Right renal cortex interstitium (tissue), 3 donors: ENCODE measurements around the gene ZSWIM7. TPM values are rescaled to one million over a fixed set of nuclear protein-coding genes. Genes with fewer than 3 reads are reported as not detected.
A peak's percentile ranks its signal among the peaks of the same experiment; 100 is the strongest.

Source experiments
- DNase-seq, 3 donors: peaks; one replicate each; pipeline ENCODE4 v3.0.0-alpha.2; 2013; ENCODE audit warnings: low read depth in 3 of 3, low spot score in 2 of 3
- polyA plus RNA-seq, 3 donors: library from polyadenylated mRNA; unstranded; fragments of 120-200 nt; gene quantifications; one replicate each; pipeline ENCODE4 v1.2.1, GENCODE V29; 2013; ENCODE audit not compliant: insufficient read length in 3 of 3

ZSWIM7 gene, protein sequence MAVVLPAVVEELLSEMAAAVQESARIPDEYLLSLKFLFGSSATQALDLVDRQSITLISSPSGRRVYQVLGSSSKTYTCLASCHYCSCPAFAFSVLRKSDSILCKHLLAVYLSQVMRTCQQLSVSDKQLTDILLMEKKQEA
- 10 to 100 TPM; 50.0 to 63.0 (median 52.1) TPM for polyA plus RNA-seq

DNA sequence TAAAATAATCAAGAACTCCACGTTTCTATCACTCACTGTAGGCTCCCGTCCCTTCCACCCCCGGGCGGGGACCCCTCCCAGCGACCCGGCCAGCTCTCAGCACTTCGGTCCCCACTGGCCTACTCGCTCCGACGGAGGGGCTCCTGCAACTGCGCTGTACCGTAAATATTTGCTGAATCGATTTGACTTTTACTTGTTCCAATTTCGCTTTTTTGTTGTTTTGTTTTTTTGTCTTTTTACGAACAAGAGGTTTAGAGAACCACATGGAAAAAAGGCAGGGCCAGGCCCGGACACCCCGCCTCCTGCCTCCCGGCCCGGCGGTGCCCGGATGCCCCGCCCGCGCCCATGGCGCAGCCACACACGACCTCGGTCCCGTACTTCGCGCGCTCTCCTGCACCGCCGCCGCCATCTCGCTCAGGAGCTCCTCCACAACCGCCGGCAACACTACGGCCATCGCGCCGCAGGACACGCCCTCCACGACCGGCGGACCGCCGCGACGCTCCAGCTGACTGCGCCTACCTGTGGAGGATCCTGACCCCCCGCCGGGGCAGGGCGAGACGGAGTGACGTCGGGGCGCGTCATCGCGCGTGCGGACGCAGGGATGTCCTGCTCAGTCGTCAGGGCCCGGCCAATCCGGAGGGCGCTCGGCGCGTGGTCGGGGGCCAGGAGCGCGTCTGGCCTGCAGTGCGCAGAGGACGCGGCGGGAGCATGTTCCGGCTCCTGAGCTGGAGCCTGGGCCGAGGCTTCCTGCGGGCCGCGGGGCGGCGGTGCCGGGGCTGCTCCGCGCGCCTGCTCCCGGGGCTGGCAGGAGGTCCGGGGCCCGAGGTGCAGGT, at the start of gene ZSWIM7, which contains the start of gene TTC19:
TSS of gene ZSWIM7 (minus strand) at position 564 of the 833 bp plus-strand sequence. CDS start at position 454, 110 bp downstream.
TSS of gene TTC19 (plus strand) at position 684 of the 833 bp plus-strand sequence. CDS start at position 709, 25 bp downstream.
- DNase-seq: peak; percentile 87 to 91 (median 90)

DNA sequence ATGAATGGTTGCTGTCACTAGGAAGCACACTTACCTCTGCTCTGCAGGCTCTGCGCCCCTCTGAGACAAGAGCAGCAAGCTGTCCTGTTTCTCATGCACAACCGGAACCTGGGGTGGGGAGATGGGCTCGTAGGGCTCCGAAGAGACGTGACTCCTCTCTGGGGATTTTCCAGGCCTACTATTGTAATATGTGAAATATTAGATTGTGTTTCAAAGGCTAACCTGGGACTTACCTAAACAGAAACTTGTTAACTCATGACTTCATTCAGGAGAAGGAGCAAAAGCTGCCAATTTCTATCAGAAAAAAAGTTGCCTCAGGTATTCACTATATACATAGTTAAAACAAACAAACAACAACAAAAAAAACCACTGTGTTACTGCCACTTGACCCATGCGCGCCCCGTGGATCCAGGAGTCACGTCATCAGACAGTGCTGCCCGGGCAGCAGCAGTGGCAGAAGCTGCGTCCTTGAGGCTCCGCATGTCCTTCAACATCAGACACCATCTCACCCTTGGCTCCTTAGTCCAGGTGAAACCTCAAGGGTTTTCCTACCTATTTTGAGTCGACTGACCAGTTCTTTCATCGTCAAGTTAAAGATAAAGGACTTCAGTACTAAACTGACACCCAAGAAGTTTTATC, 49.4 kb upstream of the ZSWIM7 start:
- no peak for DNase-seq

DNA sequence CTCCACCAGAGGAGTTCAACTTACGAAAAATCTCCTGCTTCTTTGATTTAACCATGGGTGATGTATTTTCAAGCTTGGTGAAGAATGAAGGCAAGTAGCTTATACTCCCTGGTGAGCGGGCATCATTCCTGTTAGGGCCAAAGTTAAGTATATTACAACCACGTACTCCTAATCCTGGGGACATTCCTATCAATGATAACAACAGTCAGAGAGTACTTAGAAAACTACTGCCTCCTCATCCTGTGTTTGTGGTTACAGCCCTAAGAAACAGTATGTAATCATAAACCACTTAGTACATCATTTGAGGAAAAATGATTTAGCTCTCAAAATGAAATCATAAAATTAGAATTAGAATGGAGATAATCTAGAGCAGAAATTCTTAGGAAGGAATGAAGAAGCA, 47.5 kb upstream of the ZSWIM7 start:
- no peak for DNase-seq

DNA sequence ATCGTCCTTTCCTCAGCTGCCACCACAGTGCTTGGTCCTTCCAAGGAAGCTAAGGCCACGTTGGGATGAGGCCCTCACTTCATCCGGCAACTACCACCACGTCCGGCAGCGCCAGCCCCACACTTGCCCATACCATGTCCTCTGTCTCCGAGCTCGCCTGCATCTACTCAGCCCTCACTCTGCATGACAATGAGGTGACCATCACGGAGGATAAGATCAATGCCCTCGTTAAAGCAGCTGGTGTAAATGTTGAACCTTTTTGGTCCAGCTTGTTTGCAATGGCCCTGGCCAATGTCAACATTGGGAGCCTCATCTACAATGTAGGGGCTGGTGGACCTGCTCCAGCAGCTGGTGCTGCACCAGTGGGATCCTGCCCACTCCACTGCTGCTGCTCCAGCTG, 45.0 kb upstream of the ZSWIM7 start:
- no peak for DNase-seq

DNA sequence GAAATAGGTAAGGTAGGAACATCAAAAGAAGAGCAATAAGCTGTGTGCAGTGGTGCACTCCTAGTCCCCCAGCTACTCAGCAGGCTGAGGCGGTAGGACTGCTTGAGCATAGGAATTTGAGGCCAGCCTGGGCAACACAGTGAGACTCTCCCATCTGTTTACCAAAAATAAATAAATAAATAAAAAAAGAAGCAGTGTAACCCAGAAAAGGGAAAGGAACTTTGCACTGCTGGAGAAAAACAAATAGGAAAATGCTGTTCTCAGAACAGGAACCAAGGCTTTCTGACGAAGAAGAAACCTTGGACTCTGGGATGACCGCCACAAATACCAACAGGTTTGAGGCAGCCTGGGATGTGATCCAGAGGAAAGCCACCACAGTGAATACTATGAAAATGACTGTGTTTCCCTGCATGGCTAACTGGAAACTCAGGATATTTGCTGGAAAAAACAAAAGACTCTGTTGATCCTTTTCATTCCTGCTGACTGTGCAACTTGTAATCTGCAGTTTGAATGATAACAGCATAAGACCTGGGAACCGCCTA, 41.3 kb upstream of the ZSWIM7 start:
- DNase-seq: no peak

DNA sequence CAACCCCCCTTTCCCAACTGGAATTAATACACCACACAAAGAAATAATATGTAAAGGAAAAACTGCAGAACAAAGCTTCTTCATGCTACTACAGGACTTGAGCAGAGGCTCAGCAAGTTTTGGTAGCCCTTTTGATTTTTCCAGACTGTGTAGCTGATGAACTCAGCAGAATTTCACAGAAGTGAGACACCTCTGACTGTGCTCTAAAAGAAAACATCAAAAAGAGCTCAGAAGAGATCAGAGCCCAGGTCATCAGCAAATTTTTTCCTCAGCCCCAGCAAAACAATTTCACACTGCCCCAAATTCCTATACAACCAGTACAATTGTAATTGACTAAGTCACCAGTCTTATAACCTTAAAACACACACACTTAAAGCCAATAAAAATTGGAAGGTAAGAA, 38.1 kb upstream of the ZSWIM7 start:
- DNase-seq: no peak

DNA sequence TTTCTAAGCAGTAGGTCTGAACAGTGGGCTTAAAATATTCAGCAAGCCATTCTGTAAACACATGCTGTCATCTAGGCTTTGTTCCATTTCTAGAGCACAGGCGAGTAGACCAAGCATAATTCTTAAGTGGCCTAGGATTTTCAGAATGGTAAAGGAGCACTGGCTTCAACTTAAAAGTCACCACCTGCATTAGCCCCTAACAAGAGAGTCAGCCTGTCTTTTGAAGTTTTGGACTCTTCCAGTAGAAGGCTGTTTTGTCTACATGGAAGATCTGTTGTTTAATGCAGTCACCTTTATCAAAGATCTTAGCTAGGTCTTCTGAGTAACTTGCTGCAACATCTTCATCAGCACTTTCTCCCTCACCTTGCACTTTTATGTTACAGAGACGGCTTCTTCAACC, 36.8 kb upstream of the ZSWIM7 start:
- DNase-seq: no peak

DNA sequence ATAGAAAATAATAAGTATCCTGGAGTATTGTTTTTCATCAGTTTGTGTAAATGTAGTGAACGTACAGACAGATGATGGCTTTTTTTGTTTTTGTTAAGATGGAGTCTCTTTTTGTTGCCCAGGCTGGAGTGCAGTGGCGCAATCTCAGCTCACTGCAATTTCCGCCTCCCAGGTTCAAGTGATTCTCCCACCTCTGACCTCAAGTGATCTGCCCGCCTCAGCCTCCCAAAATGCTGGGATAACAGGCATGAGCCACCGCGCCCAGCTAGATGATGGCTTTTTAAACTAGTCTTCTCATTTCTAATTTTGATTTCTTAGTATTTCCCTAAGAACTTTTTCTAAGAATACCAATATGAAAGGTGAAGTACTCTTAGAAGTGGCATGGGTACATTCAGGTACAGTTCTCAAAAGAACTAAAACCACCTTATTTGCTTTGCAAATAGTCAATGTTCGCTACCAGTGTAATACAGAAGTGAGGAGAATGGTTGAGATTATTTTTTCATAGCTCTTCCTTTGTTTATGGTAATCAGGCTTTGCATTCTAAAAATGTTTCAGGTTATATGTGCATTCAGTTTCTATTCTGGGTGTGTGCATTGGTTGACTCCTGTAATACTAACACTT, 34.3 kb upstream of the ZSWIM7 start:
- no peak for DNase-seq

DNA sequence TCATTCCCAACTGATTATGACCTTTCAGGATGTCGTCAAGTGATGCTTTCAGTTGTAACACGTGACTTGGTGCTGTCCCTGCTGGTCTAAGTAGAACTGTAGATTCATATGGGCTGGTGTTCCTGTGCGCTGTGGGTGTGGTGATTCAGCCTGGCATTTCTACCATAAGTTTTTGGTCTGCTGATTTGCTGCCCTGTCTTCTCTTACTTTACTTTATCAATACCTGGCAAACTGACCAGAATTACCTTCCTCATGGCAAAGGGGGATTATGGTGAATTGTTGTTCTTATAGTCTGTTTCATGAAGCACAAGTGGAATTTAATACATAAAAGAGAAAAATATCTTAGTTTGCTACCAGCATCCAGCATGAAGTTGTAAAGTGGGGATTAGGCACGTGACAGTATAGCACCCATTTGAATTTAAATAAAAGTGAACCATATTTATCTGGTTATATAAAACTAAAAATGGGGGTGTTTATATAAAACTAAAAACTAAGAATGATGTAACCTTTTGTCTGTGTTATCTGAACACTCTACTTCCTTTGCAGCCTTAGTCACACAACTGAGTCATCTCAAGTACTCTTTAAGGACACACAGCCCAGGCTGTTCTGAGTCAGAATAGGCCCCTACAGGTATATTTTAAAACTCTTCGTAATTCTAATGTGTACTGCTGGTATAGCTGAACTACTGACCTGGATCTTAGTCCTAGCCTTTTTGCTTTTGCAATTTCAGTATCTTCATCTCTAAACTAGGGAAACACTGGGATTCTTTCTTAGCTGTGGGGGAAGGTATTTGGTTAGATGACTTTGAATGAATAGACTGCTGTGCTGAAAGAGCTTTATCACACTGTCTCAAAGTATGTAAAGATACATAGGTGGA, 28.4 kb upstream of the ZSWIM7 start:
- DNase-seq: no peak

DNA sequence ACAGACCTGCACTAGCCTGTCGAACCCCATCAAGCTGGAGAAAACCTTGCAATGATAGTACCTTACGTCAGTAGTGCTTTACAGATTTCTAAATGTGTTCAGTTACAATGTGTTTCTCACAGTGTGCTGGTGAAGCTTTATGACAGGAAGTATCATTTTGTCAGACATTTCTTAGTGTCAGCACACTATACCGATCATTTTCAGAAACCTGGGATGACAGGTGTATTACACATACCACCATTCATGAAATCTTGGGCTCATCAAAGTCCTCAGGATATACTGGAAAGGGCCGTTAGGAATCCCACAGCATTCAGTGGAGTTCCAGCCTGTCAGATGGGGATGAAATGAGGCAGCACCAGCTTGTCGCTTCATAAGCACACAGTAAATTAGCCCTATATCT, 27.4 kb upstream of the ZSWIM7 start:
- no peak for DNase-seq

DNA sequence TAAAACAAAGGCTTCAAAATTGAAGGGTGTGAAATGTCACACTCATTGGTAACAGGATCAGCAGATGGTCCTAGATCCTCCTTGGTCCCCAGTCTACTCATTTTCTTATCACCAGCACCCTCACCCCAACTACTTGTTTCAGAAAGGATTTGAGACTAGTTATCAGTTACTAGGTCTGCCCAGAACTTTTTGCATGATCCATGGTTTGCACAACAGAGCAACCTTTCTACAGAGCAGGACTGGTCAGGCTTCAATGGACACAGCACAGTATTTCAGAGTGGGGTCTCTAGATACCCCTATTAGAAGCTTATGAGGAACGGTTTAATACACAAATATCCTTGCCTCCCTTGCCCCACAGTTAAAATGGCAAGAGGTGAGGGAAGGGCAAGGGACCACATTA, 25.7 kb upstream of the ZSWIM7 start:
- no peak for DNase-seq

DNA sequence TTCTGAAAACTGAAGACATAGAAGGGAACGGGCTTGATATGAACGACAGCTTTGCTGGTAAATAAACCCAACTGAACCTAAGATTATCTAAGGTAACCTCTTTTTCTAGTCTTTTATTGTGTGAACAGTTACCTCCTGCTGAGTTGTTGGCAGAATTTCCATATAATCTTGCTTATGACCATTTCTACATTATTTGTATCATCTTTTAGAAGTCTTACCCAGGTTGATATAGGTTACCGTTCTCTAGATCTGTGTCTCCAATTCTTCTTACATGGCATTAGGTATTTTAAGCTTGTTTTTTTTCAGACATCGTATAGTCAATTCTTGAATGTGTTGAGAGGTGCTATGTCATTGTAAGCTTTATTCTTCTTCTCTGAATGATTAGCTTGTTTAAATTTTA, 24.4 kb upstream of the ZSWIM7 start:
- DNase-seq: no peak

DNA sequence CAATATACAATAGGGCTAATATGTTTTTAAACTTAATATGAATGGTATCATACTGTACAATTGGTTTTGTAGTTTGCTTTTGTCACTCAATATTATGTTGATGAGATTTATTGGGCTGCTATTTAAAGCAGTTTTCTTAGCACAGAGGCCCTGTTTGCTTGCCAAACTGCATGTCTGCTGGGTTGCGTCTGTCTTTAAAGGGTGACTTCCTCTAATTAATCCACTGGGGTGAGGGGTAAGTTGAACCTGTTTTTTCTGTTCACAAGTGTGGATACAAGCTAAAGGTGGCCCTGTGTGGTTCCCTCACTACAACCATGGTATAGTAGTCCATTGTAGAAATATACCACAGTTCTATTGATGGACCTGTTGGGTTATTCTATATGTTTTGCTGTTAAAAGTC, 19.8 kb upstream of the ZSWIM7 start:
- DNase-seq: no peak

DNA sequence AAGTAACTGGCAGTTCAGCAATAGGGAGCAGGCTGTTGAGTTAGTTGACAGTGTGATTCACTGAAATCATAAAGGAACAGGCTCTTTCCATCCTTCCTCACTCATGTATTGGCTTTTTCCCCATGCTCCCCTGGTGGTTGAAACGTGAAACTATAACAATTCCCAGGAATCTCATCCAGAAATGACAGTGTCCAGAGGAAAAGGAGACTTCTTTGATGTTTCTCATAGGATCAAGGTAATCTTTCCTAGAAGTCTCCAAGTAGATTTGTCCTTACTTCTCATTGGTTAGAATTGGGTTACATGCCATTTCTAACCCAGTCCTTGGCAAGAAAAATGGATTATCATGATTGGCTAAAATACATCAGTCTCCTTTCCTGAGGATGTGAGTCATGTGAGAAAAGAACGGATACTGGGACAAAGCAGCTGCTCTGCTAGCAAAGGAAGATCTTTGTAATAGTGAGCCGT, 14.5 kb upstream of the ZSWIM7 start:
- no peak for DNase-seq

DNA sequence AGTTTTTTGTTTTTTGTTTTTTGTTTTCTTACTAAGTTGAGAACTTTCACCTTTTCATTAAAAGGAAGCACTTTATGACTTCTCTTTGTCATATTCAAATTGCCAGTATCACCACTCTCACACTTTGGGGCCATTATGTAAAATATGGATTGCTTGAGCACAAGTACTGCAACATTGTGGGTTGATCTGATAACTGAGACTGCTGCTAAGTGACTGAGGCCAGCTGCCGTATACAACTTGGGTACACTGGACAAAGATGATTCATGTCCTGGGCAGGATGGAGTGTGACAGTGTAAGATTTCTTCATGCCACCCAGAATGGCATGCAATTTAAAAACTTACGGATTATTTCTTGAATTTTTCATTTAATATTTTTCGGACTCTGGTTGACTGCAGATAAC, 7.9 kb upstream of the ZSWIM7 start:
- DNase-seq: no peak

DNA sequence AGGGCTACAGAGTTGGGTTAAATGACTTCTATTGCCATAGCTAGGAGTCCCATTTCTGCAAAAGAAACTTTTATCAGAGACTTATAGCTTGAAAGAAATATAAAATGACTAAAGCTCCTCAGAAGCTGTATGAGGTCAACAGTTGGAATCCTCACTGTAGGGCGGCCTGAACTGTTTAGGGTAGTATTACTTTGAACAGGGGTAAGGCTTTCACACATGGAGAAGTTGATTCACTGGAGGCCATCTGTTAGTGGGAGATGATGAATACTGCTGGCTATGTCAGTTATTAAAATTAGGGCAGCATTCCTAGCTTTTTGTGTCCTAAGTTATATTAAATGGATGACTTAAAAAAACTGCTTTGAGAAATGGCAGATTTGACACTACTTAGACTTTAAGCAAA, 6.1 kb upstream of the ZSWIM7 start:
- DNase-seq: no peak

DNA sequence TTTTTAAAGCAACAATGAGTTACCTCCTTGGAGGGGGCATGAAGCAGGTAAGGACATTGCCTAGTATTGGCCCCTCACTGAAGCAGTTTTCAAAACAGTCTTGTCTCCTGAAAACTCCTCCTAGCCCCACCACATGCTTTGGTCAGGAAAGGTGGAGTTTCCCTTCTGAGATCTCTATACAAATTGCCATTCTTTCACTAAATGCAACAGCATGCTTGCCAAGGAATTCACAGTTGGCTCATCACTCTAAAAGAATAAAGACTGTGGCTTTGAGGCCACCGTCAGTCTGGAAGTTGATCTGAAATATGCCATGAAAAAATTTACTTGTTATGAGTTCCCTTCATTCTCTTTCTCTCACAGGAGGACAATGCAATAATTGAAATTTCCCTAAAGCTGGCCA, 4.3 kb upstream of the ZSWIM7 start:
- DNase-seq: no peak

DNA sequence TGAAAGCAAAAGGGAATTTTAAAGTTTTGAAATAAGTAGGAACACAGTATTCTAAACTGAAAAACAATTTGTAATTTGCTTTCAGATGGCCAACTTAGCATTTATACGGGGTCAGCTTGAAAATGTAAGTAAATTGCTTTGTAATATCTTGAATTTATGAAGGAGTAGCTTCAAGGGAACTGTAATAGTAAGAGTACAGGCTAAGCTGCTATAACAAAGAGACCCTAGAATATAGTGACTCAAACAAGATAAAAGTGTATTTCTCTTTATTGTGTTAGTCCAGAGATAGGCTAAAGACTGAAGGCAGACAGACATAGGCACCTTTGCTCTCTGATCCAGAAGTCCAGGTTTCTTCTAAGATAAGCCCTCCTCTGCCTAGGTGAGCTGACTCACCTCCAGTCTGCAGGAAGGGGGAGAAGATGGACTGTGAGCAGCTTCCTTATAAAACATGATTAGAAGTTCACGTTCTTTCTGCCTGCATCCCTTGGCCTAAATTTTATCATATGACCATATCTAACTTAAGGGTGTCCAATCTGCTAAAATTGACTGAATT, 3.3 kb upstream of the ZSWIM7 start:
- DNase-seq: no peak

DNA sequence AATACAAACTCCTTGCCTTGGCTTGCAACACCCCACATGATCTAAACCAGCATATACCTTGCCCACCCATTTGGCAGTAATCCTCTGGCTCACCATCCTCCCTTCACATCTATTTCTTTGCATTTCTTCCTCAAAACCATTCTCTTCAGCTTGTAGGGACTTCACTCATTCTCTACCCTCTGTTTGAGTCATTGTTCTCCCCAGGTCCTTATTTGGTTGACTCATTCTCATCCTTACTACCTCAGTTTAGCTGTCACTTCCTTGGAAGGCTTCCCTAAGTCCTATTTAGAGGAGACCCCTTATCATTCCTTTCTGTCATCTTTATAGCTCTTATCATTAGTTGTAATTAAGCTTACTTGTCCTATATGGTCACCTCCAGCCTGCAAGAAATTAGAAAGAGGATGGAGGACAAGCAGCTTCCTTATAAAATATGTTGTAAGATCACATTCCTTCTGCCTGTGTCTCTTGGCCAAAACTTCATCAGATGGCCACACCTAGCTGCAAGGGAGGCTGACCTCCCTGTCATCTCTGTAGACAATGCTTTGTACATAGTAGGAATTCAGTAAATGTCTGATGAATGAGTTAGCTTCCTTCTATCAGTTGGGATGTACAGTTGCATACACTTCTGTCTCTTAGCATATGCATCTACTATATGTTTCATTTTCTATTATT, 1.9 kb upstream of the ZSWIM7 start:
- DNase-seq: no peak
